GM18519 (cell line): ENCODE data around the gene PPIP5K2.
"Not testable (repeated sequence)": the region's sequence is repeated elsewhere in the genome, so short reads cannot be mapped to it uniquely, and the experiment has no call there.

ENCODE experiments used
- ATAC-seq: cut with Tn5 transposase; IDR thresholded peaks from one replicate; pipeline ENCODE4 v1.9.1; 2021; ENCODE audit warnings: mild to moderate bottlenecking, moderate library complexity; ENCODE audit not compliant: unreplicated experiment, low FRiP score

PPIP5K2 gene

GRCh38 chr5:103120607-103121200, 603 bp downstream of the PPIP5K2 start:
- no peak for ATAC-seq

GRCh38 chr5:103122242-103122641, 2.1 kb downstream of the PPIP5K2 start:
- ATAC-seq: no peak

- no peak for ATAC-seq
These were observed 6.5 kb downstream of the PPIP5K2 start for GRCh38 chr5:103126557-103126956.

- ATAC-seq: no peak
These were observed 7.3 kb downstream of the PPIP5K2 start for GRCh38 chr5:103127292-103127817.

GRCh38 chr5:103128202-103128601, 8.1 kb downstream of the PPIP5K2 start:
- ATAC-seq: no peak

GRCh38 chr5:103132684-103133083, 12.6 kb downstream of the PPIP5K2 start:
- no peak for ATAC-seq

- no peak for ATAC-seq
These were observed 13.1 kb downstream of the PPIP5K2 start for GRCh38 chr5:103133231-103133630.

- no peak for ATAC-seq
These were observed 15.4 kb downstream of the PPIP5K2 start for GRCh38 chr5:103135461-103135860.

- no peak for ATAC-seq
These were observed 18.1 kb downstream of the PPIP5K2 start for GRCh38 chr5:103138202-103138690.

GRCh38 chr5:103139264-103139865, 19.3 kb downstream of the PPIP5K2 start:
- ATAC-seq: peak; percentile 93

GRCh38 chr5:103142132-103142531, 22.0 kb downstream of the PPIP5K2 start:
- ATAC-seq: not testable (repeated sequence)

GRCh38 chr5:103145196-103145595, 25.1 kb downstream of the PPIP5K2 start:
- ATAC-seq: no peak

- ATAC-seq: no peak
These were observed 28.1 kb downstream of the PPIP5K2 start for GRCh38 chr5:103148213-103148612.

- ATAC-seq: no peak
These were observed 31.1 kb downstream of the PPIP5K2 start for GRCh38 chr5:103151156-103151555.

GRCh38 chr5:103166706-103167105, 46.6 kb downstream of the PPIP5K2 start:
- no peak for ATAC-seq

GRCh38 chr5:103174147-103174546, 54.0 kb downstream of the PPIP5K2 start:
- ATAC-seq: no peak

GRCh38 chr5:103177543-103177942, 57.4 kb downstream of the PPIP5K2 start:
- ATAC-seq: no peak

GRCh38 chr5:103178167-103178566, 58.1 kb downstream of the PPIP5K2 start:
- ATAC-seq: peak; percentile 40

- ATAC-seq: no peak
These were observed 66.1 kb downstream of the PPIP5K2 start for GRCh38 chr5:103186152-103186551.

- ATAC-seq: no peak
These were observed 68.3 kb downstream of the PPIP5K2 start for GRCh38 chr5:103188436-103188835.

- ATAC-seq: no peak
These were observed 83.1 kb downstream of the PPIP5K2 start for GRCh38 chr5:103203226-103203625.

- ATAC-seq: not testable (repeated sequence)
These were observed 84.9 kb downstream of the PPIP5K2 start for GRCh38 chr5:103204990-103205389.
